ENCODE measurements around the gene POU4F2.

DNA sequence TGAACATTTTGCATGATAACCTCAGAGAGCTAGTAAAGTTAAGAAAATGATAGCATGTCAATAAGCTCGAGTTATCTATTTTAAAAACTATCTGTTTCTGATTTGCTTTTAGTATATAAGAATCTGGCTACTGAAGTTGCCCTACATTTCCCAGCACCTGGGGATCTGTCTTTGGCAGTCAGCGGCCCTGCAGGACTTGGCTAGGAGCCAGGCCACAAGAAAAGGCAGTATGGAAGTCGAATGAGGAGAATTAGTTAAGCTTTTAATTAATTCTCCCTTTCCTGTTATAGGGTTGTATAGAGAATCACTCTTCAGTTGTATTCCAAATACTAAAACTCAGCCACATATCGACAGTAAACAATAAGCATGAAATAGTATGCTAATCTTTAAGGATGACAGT is 22.7 kb downstream of the POU4F2 start:
- TF ChIP-seq, protein P1, sequence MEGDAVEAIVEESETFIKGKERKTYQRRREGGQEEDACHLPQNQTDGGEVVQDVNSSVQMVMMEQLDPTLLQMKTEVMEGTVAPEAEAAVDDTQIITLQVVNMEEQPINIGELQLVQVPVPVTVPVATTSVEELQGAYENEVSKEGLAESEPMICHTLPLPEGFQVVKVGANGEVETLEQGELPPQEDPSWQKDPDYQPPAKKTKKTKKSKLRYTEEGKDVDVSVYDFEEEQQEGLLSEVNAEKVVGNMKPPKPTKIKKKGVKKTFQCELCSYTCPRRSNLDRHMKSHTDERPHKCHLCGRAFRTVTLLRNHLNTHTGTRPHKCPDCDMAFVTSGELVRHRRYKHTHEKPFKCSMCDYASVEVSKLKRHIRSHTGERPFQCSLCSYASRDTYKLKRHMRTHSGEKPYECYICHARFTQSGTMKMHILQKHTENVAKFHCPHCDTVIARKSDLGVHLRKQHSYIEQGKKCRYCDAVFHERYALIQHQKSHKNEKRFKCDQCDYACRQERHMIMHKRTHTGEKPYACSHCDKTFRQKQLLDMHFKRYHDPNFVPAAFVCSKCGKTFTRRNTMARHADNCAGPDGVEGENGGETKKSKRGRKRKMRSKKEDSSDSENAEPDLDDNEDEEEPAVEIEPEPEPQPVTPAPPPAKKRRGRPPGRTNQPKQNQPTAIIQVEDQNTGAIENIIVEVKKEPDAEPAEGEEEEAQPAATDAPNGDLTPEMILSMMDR (IDR thresholded peaks at IDR 0.05; ENCODE audit: low read depth, low read length, poor library complexity, severe bottlenecking) = no peak
- TF ChIP-seq EZH2phosphoT487 (IDR thresholded peaks at IDR 0.05; ENCODE audit: borderline replicate concordance, low read length) = no peak

Measured in DOHH2 (cell line).